Neuronal stem cell (in vitro differentiated cells): ENCODE data around the gene CFAP58.

Experiments used
- DNase-seq: peaks from one replicate; pipeline ENCODE4 v3.0.0-alpha.2; 2013; ENCODE audit warnings: low spot score
- H2AFZ ChIP-seq: one replicate; pipeline ENCODE4 v1.6.1; 2013; ENCODE audit warnings: mild to moderate bottlenecking, low read length, inconsistent platforms
- H2AK5ac ChIP-seq: 2 replicates; pipeline ENCODE4 v1.6.1; 2013; ENCODE audit warnings: low read depth, mild to moderate bottlenecking, inconsistent platforms, low read length, moderate library complexity, mixed read lengths
- H2BK120ac ChIP-seq: 2 replicates; pipeline ENCODE4 v1.6.1; 2013; ENCODE audit warnings: low read depth, mild to moderate bottlenecking, inconsistent platforms, low read length, moderate library complexity, mixed read lengths
- H2BK12ac ChIP-seq: one replicate; pipeline ENCODE4 v1.6.1; 2013; ENCODE audit warnings: low read length, inconsistent platforms
- H2BK15ac ChIP-seq: 2 replicates; pipeline ENCODE4 v1.6.1; 2013; ENCODE audit warnings: mild to moderate bottlenecking, low read length, inconsistent platforms, mixed read lengths
- H2BK5ac ChIP-seq: one replicate; pipeline ENCODE4 v1.6.1; 2013; ENCODE audit warnings: inconsistent platforms, mild to moderate bottlenecking, low read length, moderate library complexity
- H3K14ac ChIP-seq: one replicate; pipeline ENCODE4 v1.6.1; 2013; ENCODE audit warnings: low read length, inconsistent platforms
- H3K18ac ChIP-seq: 2 replicates; pipeline ENCODE4 v1.6.1; 2013; ENCODE audit warnings: low read length, inconsistent platforms
- H3K23ac ChIP-seq: 2 replicates; pipeline ENCODE4 v1.6.1; 2013; ENCODE audit warnings: low read depth, mild to moderate bottlenecking, mixed read lengths, low read length, inconsistent platforms; ENCODE audit not compliant: poor library complexity
- H3K27ac ChIP-seq: replicated peaks from 3 replicates; pipeline ENCODE4 v1.5.1; 2013; ENCODE audit warnings: low read length, inconsistent platforms
- H3K27me3 ChIP-seq, 3 experiments: 2 replicates each; pipeline ENCODE4 v1.6.1; 2013; ENCODE audit warnings: low read length in 3 of 3, mild to moderate bottlenecking in 2 of 3, inconsistent platforms in 1 of 3, low read depth in 1 of 3, mixed read lengths in 1 of 3, moderate library complexity in 1 of 3; ENCODE audit not compliant: control insufficient read depth in 3 of 3, insufficient read depth in 3 of 3
- H3K36me3 ChIP-seq, 2 donors: replicated peaks in 1 of 2; 2 replicates each; pipeline ENCODE4 v1.6.1; 2013; ENCODE audit warnings: low read length in 2 of 2; ENCODE audit not compliant: control insufficient read depth in 2 of 2, insufficient read depth in 2 of 2
- H3K4ac ChIP-seq: 2 replicates; pipeline ENCODE4 v1.6.1; 2013; ENCODE audit warnings: inconsistent platforms, mild to moderate bottlenecking, low read length, moderate library complexity
- H3K4me1 ChIP-seq, 2 donors: 1 replicate in 1 of 2; 2 replicates in 1 of 2; pipeline ENCODE4 v1.6.1; 2013; ENCODE audit warnings: low read length in 2 of 2, low read depth in 1 of 2; ENCODE audit not compliant: control insufficient read depth in 2 of 2, insufficient read depth in 1 of 2
- H3K4me2 ChIP-seq: one replicate; pipeline ENCODE4 v1.6.1; 2013; ENCODE audit warnings: mild to moderate bottlenecking, low read length, inconsistent platforms; ENCODE audit not compliant: insufficient read depth, poor library complexity, severe bottlenecking
- H3K4me3 ChIP-seq, 2 donors: 2 replicates each; pipeline ENCODE4 v1.5.1; 2013; ENCODE audit warnings: low read length in 2 of 2, mild to moderate bottlenecking in 2 of 2, inconsistent platforms in 1 of 2, moderate library complexity in 1 of 2
- H3K79me1 ChIP-seq: one replicate; pipeline ENCODE4 v1.6.1; 2013; ENCODE audit warnings: low read depth, mild to moderate bottlenecking, inconsistent platforms, low read length, moderate library complexity
- H3K9ac ChIP-seq: one replicate; pipeline ENCODE4 v1.6.1; 2013; ENCODE audit warnings: mild to moderate bottlenecking, low read depth, low read length, inconsistent platforms; ENCODE audit not compliant: poor library complexity
- H3K9me3 ChIP-seq, 2 donors: replicated peaks in 1 of 2; 2 replicates each; pipeline versions ENCODE3 to v1.6.1; 2013; ENCODE audit warnings: low read length in 2 of 2, mild to moderate bottlenecking in 2 of 2, inconsistent platforms in 1 of 2, low read depth in 1 of 2, mixed read lengths in 1 of 2, moderate library complexity in 1 of 2; ENCODE audit not compliant: control insufficient read depth in 2 of 2, insufficient read depth in 1 of 2
- H4K8ac ChIP-seq: one replicate; pipeline ENCODE4 v1.6.1; 2013; ENCODE audit warnings: low read depth, mild to moderate bottlenecking, inconsistent platforms, low read length, moderate library complexity
- H4K91ac ChIP-seq: one replicate; pipeline ENCODE4 v1.6.1; 2013; ENCODE audit warnings: low read length, low read depth, mild to moderate bottlenecking, inconsistent platforms; ENCODE audit not compliant: poor library complexity
- WGBS, 2 donors: extraction: QIAGEN DNeasy Blood & Tissue Kit; methylation state at CpG; one replicate each; pipeline ENCODE4 v1.1.7; 2013; ENCODE audit warnings: missing lambda C conversion rate in 2 of 2, mixed read lengths in 1 of 2; ENCODE audit not compliant: insufficient read length in 2 of 2, insufficient replicate concordance in 1 of 2; ENCODE audit errors: extremely low coverage in 2 of 2; 5-methylcytosine and 5-hydroxymethylcytosine counted together

Gene CFAP58

GRCh38 chr10:104480797-104481196 is 127.2 kb downstream of the CFAP58 start:
- no CpG with 5 or more reads among the region's 3 CpGs for WGBS, 2 donors
- H3K27me3 ChIP-seq = peaks cover 0 to 7% (median 0%) of the 10 kb centered on the region in 3 experiments
- H2BK5ac ChIP-seq = no peak overlapping the region
- peaks cover 0 to 5% of the 10 kb centered on the region in 2 donors for H3K4me1 ChIP-seq
- H3K23ac ChIP-seq = no peak overlapping the region
- H3K79me1 ChIP-seq = no peaks in the 10 kb centered on the region
- no peak overlapping the region for H2BK15ac ChIP-seq
- no peak overlapping the region for H2BK120ac ChIP-seq
- no peak overlapping the region for H2AFZ ChIP-seq
- no peaks in the 10 kb centered on the region for H3K9me3 ChIP-seq
- no peak overlapping the region for H3K9ac ChIP-seq
- H3K14ac ChIP-seq = no peak overlapping the region
- no peak overlapping the region for H3K18ac ChIP-seq
- H4K8ac ChIP-seq = no peak overlapping the region
- H3K36me3 ChIP-seq = no peaks in the 10 kb centered on the region
- DNase-seq = no peak
- no peak overlapping the region for H3K4me3 ChIP-seq
- H2AK5ac ChIP-seq = no peak overlapping the region
- H2BK12ac ChIP-seq = no peak overlapping the region
- H3K27ac ChIP-seq = no peak overlapping the region
- H3K4ac ChIP-seq = no peak overlapping the region
- no peak overlapping the region for H4K91ac ChIP-seq
- H3K4me2 ChIP-seq = no peak overlapping the region

- no peak overlapping the region for H4K91ac ChIP-seq
- no peak overlapping the region for H2AFZ ChIP-seq
- H3K36me3 ChIP-seq = no peaks in the 10 kb centered on the region
- H3K23ac ChIP-seq = no peak overlapping the region
- H2BK120ac ChIP-seq = no peak overlapping the region
- H2BK12ac ChIP-seq = no peak overlapping the region
- no peak overlapping the region for H4K8ac ChIP-seq
- H2BK5ac ChIP-seq = no peak overlapping the region
- H2BK15ac ChIP-seq = no peak overlapping the region
- H3K4me3 ChIP-seq = no peak overlapping the region
- H3K27me3 ChIP-seq = peaks cover 0 to 4% (median 0%) of the 10 kb centered on the region in 3 experiments
- no peak overlapping the region for H3K4ac ChIP-seq
- no peak overlapping the region for H3K4me2 ChIP-seq
- no peak overlapping the region for H3K27ac ChIP-seq
- peaks cover 0 to 12% of the 10 kb centered on the region in 2 donors for H3K4me1 ChIP-seq
- no peak overlapping the region for H3K14ac ChIP-seq
- no peaks in the 10 kb centered on the region for H3K9me3 ChIP-seq
- H3K79me1 ChIP-seq = no peaks in the 10 kb centered on the region
- no peak overlapping the region for H2AK5ac ChIP-seq
- no peak overlapping the region for H3K9ac ChIP-seq
- no CpG with 5 or more reads among the region's 6 CpGs for WGBS, 2 donors
- no peak overlapping the region for H3K18ac ChIP-seq
- DNase-seq = no peak
Observed at GRCh38 chr10:104483582-104483981, 129.9 kb downstream of the CFAP58 start.

- Histone ChIP-seq H3K18ac (no peak overlapping the region), H3K79me1 (no peaks in the 10 kb centered on the region), H2BK15ac (no peak overlapping the region), H3K4ac (no peak overlapping the region), H3K27ac (no peak overlapping the region), H3K36me3 (no peaks in the 10 kb centered on the region), H3K14ac (no peak overlapping the region), H2AK5ac (no peak overlapping the region), H3K4me1 (peaks cover 0 to 7% of the 10 kb centered on the region in 2 donors), H3K9me3 (no peaks in the 10 kb centered on the region), H3K4me3 (no peak overlapping the region), H2BK120ac (no peak overlapping the region), H2AFZ (no peak overlapping the region), H3K4me2 (no peak overlapping the region), H3K23ac (no peak overlapping the region), H2BK12ac (no peak overlapping the region), H3K9ac (no peak overlapping the region), H3K27me3 (peaks cover 0 to 4% (median 0%) of the 10 kb centered on the region in 3 experiments), H4K8ac (no peak overlapping the region), H4K91ac (no peak overlapping the region), H2BK5ac (no peak overlapping the region)
- no CpG with 5 or more reads among the region's 3 CpGs for WGBS, 2 donors
- no peak for DNase-seq
Observed at GRCh38 chr10:104485632-104486031, 132.0 kb downstream of the CFAP58 start.

- H3K4me3 ChIP-seq = no peak overlapping the region
- H3K23ac ChIP-seq = no peak overlapping the region
- WGBS, 2 donors = no CpG with 5 or more reads among the region's 1 CpG
- H3K4me2 ChIP-seq = no peak overlapping the region
- no peak overlapping the region for H2AK5ac ChIP-seq
- H3K9ac ChIP-seq = no peak overlapping the region
- no peak overlapping the region for H3K4ac ChIP-seq
- H3K27ac ChIP-seq = no peak overlapping the region
- H2BK15ac ChIP-seq = no peak overlapping the region
- H4K91ac ChIP-seq = no peak overlapping the region
- no peak overlapping the region for H4K8ac ChIP-seq
- H3K79me1 ChIP-seq = no peaks in the 10 kb centered on the region
- no peaks in the 10 kb centered on the region for H3K36me3 ChIP-seq
- H2AFZ ChIP-seq = no peak overlapping the region
- H2BK120ac ChIP-seq = no peak overlapping the region
- H3K27me3 ChIP-seq = no peaks in the 10 kb centered on the region
- peaks cover 0 to 7% of the 10 kb centered on the region in 2 donors for H3K4me1 ChIP-seq
- no peak for DNase-seq
- no peak overlapping the region for H3K18ac ChIP-seq
- H3K9me3 ChIP-seq = no peaks in the 10 kb centered on the region
- no peak overlapping the region for H2BK12ac ChIP-seq
- no peak overlapping the region for H3K14ac ChIP-seq
- H2BK5ac ChIP-seq = no peak overlapping the region
Observed at GRCh38 chr10:104486803-104487202, 133.2 kb downstream of the CFAP58 start.
